ENCODE measurements around the gene PRKN.
"Not testable (repeated sequence)": the region's sequence is repeated elsewhere in the genome, so short reads cannot be mapped to it uniquely, and the experiment has no call there.

PRKN gene

DNA sequence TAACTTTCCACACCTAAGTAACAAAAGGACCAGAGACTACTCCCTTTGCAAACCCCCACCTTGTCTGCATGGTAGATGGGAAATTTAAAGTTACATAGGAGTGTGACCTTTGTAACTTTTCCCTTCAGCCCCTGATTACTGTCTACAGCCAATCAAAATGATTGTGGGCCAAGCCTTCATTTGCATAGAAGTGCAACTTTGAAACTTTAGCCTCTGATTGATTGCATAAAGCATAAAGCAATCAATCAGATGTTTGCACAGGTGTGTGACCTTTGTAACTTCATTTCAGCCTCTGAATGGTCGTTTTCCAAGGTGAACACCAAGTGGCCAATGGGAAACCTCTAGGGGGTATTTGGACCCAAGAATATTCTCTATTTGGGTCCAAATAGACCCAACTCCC, 46.1 kb downstream of the PRKN start:
- H3K27me3 Mint-ChIP-seq (ENCODE audit: low read depth, poor library complexity): no peaks in the 10 kb centered on the region
- no peak overlapping the region for H3K4me3 Mint-ChIP-seq
- TF ChIP-seq, protein P1, sequence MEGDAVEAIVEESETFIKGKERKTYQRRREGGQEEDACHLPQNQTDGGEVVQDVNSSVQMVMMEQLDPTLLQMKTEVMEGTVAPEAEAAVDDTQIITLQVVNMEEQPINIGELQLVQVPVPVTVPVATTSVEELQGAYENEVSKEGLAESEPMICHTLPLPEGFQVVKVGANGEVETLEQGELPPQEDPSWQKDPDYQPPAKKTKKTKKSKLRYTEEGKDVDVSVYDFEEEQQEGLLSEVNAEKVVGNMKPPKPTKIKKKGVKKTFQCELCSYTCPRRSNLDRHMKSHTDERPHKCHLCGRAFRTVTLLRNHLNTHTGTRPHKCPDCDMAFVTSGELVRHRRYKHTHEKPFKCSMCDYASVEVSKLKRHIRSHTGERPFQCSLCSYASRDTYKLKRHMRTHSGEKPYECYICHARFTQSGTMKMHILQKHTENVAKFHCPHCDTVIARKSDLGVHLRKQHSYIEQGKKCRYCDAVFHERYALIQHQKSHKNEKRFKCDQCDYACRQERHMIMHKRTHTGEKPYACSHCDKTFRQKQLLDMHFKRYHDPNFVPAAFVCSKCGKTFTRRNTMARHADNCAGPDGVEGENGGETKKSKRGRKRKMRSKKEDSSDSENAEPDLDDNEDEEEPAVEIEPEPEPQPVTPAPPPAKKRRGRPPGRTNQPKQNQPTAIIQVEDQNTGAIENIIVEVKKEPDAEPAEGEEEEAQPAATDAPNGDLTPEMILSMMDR (IDR thresholded peaks at IDR 0.05): no peak
- peaks cover 5% of the 10 kb centered on the region for H3K4me1 Mint-ChIP-seq
- peaks cover 5% of the 10 kb centered on the region for H3K36me3 Mint-ChIP-seq (ENCODE audit: low read depth)
- peaks cover 3% of the 10 kb centered on the region for H3K9me3 Mint-ChIP-seq
- DNase-seq: no peak
- H3K27ac Mint-ChIP-seq: no peak overlapping the region

DNA sequence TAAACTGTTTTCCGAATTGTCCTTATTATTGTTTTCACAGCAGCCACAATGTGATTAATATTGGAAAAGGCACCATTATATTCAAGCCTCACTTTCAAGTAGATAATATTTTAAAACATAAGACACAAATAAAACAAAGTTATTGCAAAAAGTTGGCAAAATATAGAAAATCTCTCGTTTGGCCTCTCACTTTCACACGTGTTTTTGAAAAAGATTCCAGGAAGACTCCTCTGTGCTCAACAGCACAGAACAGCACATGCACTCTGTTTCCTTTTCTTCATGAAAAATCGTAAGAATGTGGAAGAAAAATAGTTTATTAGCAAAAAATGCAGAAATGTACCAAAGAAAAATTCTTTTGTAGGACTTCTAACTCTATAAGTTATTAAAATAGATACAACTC, 46.7 kb downstream of the PRKN start:
- TF ChIP-seq, protein P1 (IDR thresholded peaks at IDR 0.05): no peak

DNA sequence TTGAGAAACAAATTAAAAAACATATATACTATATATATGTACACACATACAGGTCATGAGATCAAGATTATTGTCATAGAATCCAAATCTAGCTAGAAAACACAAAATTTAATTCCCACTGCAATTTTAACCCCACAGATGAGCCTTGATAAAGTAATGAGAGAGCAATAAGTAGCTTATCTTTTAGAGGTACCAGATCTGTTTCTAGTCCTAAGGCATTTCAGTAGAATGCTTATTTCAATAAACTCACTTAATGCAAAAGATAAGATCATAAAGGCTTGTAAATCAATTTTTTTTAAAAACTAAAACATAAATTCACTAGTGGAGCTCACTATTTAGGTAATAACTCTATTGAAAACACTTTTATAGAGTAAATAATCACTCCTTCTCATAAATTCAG, 47.2 kb downstream of the PRKN start:
- no peaks in the 10 kb centered on the region for H3K27me3 Mint-ChIP-seq (ENCODE audit: low read depth, poor library complexity)
- no peak overlapping the region for H3K27ac Mint-ChIP-seq
- H3K36me3 Mint-ChIP-seq (ENCODE audit: low read depth): no peaks in the 10 kb centered on the region
- H3K9me3 Mint-ChIP-seq: no peaks in the 10 kb centered on the region
- H3K4me1 Mint-ChIP-seq: no peaks in the 10 kb centered on the region
- TF ChIP-seq, protein P1 (IDR thresholded peaks at IDR 0.05): no peak
- H3K4me3 Mint-ChIP-seq: no peak overlapping the region
- no peak for DNase-seq

More for the DNA sequence above, 46.7 kb downstream of the PRKN start:
- Mint-ChIP-seq H3K27ac (no peak overlapping the region), H3K4me3 (no peak overlapping the region), H3K36me3 (ENCODE audit: low read depth) (no peaks in the 10 kb centered on the region), H3K27me3 (ENCODE audit: low read depth, poor library complexity) (no peaks in the 10 kb centered on the region), H3K9me3 (no peaks in the 10 kb centered on the region), H3K4me1 (no peaks in the 10 kb centered on the region)
- DNase-seq: no peak

DNA sequence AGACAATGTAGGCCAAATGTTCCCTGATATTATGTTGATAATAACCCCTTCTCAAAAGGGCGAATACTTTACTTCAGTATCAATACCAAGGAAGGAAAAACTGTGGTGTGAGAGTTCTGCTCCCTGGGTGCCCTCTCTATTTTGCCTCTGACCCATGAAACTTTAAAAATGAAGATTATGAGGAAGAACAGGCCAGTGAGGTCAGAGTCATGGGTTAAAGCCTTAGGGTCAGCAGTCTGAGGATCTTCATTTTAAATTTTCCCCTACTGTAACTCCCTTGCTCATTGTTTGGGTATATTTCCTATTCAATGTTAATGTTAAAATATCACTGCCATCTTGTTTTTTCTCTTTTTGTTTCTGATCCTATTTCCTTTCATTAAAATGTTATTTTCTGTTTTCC, 47.9 kb downstream of the PRKN start:
- Mint-ChIP-seq H3K9me3 (no peaks in the 10 kb centered on the region), H3K4me3 (no peak overlapping the region), H3K4me1 (no peaks in the 10 kb centered on the region), H3K27ac (no peak overlapping the region), H3K27me3 (ENCODE audit: low read depth, poor library complexity) (no peaks in the 10 kb centered on the region), H3K36me3 (ENCODE audit: low read depth) (no peaks in the 10 kb centered on the region)
- TF ChIP-seq, protein P1 (IDR thresholded peaks at IDR 0.05): no peak
- DNase-seq: no peak

DNA sequence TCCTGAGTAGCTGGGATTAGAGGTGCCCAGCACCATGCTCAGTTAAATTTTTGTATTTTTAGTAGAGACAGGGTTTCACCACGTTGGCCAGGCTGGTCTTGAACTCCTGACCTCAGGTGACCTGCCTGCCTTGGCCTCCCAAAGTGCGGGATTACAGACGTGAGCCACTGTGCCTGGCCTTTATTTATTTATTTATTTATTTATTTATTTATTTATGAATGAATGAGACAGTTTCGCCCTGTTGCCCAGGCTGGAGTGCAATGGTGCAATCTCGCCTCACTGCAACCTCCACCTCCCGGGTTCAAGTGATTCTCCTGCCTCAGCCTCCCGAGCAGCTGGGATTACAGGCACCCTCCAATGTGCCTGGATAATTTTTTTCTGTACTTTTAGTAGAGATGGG, 48.7 kb downstream of the PRKN start:
- not testable (repeated sequence) for H3K36me3 Mint-ChIP-seq (ENCODE audit: low read depth); H3K4me1 Mint-ChIP-seq; H3K27ac Mint-ChIP-seq; H3K27me3 Mint-ChIP-seq (ENCODE audit: low read depth, poor library complexity); H3K9me3 Mint-ChIP-seq; DNase-seq; H3K4me3 Mint-ChIP-seq

DNA sequence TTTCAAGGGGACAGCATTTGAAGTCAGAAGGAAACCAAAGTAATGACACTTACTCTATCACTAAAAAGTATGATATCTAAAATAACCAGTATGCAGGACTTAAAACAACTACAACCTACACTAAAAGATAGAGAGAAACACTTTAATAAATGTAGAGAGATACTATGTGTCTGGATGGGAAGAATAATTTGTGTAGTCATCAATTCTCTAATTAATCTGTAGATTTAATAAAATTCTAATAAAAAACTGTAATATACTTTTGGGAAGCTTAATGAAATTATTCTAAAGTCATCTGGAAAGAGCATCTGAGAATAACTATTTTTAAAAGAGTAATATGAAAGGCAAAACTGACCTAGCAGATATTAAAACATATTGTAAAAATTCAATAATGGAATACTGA, 52.1 kb downstream of the PRKN start:
- TF ChIP-seq, protein P1 (IDR thresholded peaks at IDR 0.05): no peak
- no peaks in the 10 kb centered on the region for H3K36me3 Mint-ChIP-seq (ENCODE audit: low read depth)
- no peak for DNase-seq
- no peak overlapping the region for H3K4me3 Mint-ChIP-seq
- H3K27ac Mint-ChIP-seq: no peak overlapping the region
- H3K9me3 Mint-ChIP-seq: no peaks in the 10 kb centered on the region
- H3K4me1 Mint-ChIP-seq: no peaks in the 10 kb centered on the region
- no peaks in the 10 kb centered on the region for H3K27me3 Mint-ChIP-seq (ENCODE audit: low read depth, poor library complexity)

Data from nephron progenitor cell (in vitro differentiated cells).